Measurements from ENCODE around the gene NUP214.
A peak's percentile ranks its signal among the peaks of the same experiment; 100 is the strongest.
"Not testable (repeated sequence)": the region's sequence is repeated elsewhere in the genome, so short reads cannot be mapped to it uniquely, and the experiment has no call there.

The NUP214 gene

GRCh38 chr9:131204285-131204684, 78.9 kb downstream of the NUP214 start:
- H3K9me3 Mint-ChIP-seq: no peaks in the 10 kb centered on the region
- DNase-seq (ENCODE audit: low spot score in 2 of 2) (no peak), ATAC-seq (no peak)
- H3K4me3 Mint-ChIP-seq: no peak overlapping the region
- H3K4me1 Mint-ChIP-seq: no peaks in the 10 kb centered on the region
- H3K36me3 Mint-ChIP-seq: peaks cover 88% of the 10 kb centered on the region
- H3K27ac Mint-ChIP-seq: peak overlapping the region; percentile 3

- no peak for ATAC-seq
- H3K36me3 Mint-ChIP-seq: peaks cover 86% of the 10 kb centered on the region
Measured at GRCh38 chr9:131206495-131206894, 81.1 kb downstream of the NUP214 start.

GRCh38 chr9:131211920-131212319, 86.5 kb downstream of the NUP214 start:
- H3K9me3 Mint-ChIP-seq: peaks cover 11% of the 10 kb centered on the region
- not testable (repeated sequence) for H3K4me1 Mint-ChIP-seq; H3K4me3 Mint-ChIP-seq; ATAC-seq; DNase-seq (ENCODE audit: low spot score in 2 of 2); H3K27ac Mint-ChIP-seq
- peaks cover 69% of the 10 kb centered on the region for H3K36me3 Mint-ChIP-seq

More at GRCh38 chr9:131206495-131206894, 81.1 kb downstream of the NUP214 start:
- H3K4me1 Mint-ChIP-seq: no peaks in the 10 kb centered on the region
- no peak overlapping the region for H3K4me3 Mint-ChIP-seq
- no peak overlapping the region for H3K27ac Mint-ChIP-seq
- no peak for DNase-seq (ENCODE audit: low spot score in 2 of 2)
- H3K9me3 Mint-ChIP-seq: peaks cover 5% of the 10 kb centered on the region

- Mint-ChIP-seq H3K36me3 (peaks cover 57% of the 10 kb centered on the region), H3K4me1 (peaks cover 9% of the 10 kb centered on the region), H3K4me3 (no peak overlapping the region), H3K9me3 (peaks cover 11% of the 10 kb centered on the region), H3K27ac (no peak overlapping the region)
- DNase-seq (ENCODE audit: low spot score in 2 of 2): no peak
- no peak for ATAC-seq
Measured at GRCh38 chr9:131214286-131214856, 89.0 kb downstream of the NUP214 start.

- Mint-ChIP-seq H3K4me3 (no peak overlapping the region), H3K27ac (no peak overlapping the region), H3K4me1 (peaks cover 9% of the 10 kb centered on the region)
Measured at GRCh38 chr9:131214876-131215275, 89.5 kb downstream of the NUP214 start.

GRCh38 chr9:131216806-131217205, 91.4 kb downstream of the NUP214 start:
- DNase-seq (ENCODE audit: low spot score in 2 of 2) (no peak), ATAC-seq (no peak)
- Mint-ChIP-seq H3K36me3 (peaks cover 36% of the 10 kb centered on the region), H3K4me3 (no peak overlapping the region), H3K9me3 (peaks cover 4% of the 10 kb centered on the region), H3K27ac (no peak overlapping the region), H3K4me1 (peaks cover 9% of the 10 kb centered on the region)

More at GRCh38 chr9:131214876-131215275, 89.5 kb downstream of the NUP214 start:
- Mint-ChIP-seq H3K9me3 (peaks cover 11% of the 10 kb centered on the region), H3K36me3 (peaks cover 52% of the 10 kb centered on the region)
- no peak for DNase-seq (ENCODE audit: low spot score in 2 of 2)
- no peak for ATAC-seq

- DNase-seq (ENCODE audit: low spot score in 2 of 2) (no peak), ATAC-seq (no peak)
- Mint-ChIP-seq H3K4me1 (peaks cover 9% of the 10 kb centered on the region), H3K4me3 (no peak overlapping the region), H3K27ac (no peak overlapping the region), H3K9me3 (no peaks in the 10 kb centered on the region), H3K36me3 (peaks cover 36% of the 10 kb centered on the region)
Measured at GRCh38 chr9:131217331-131218031, 92.1 kb downstream of the NUP214 start.

- Mint-ChIP-seq H3K36me3 (peaks cover 43% of the 10 kb centered on the region), H3K4me1 (peaks cover 8% of the 10 kb centered on the region), H3K27ac (no peak overlapping the region), H3K4me3 (no peak overlapping the region), H3K9me3 (no peaks in the 10 kb centered on the region)
- ATAC-seq: no peak
- no peak for DNase-seq (ENCODE audit: low spot score in 2 of 2)
Measured at GRCh38 chr9:131218370-131218769, 93.0 kb downstream of the NUP214 start.

GRCh38 chr9:131220485-131220884, 95.1 kb downstream of the NUP214 start:
- no peak for ATAC-seq
- Mint-ChIP-seq H3K36me3 (peaks cover 51% of the 10 kb centered on the region), H3K4me3 (no peak overlapping the region), H3K4me1 (peaks cover under 1% of the 10 kb centered on the region), H3K9me3 (no peaks in the 10 kb centered on the region), H3K27ac (peak overlapping the region; percentile 10)
- no peak for DNase-seq (ENCODE audit: low spot score in 2 of 2)

- H3K4me3 Mint-ChIP-seq: no peak overlapping the region
- peaks cover 41% of the 10 kb centered on the region for H3K36me3 Mint-ChIP-seq
- DNase-seq (ENCODE audit: low spot score in 2 of 2) (no peak), ATAC-seq (no peak)
- no peaks in the 10 kb centered on the region for H3K9me3 Mint-ChIP-seq
- peaks cover 5% of the 10 kb centered on the region for H3K4me1 Mint-ChIP-seq
- no peak overlapping the region for H3K27ac Mint-ChIP-seq
Measured at GRCh38 chr9:131222460-131222859, 97.1 kb downstream of the NUP214 start.

GRCh38 chr9:131226226-131226625, 100.8 kb downstream of the NUP214 start:
- no peak overlapping the region for H3K27ac Mint-ChIP-seq
- H3K9me3 Mint-ChIP-seq: no peaks in the 10 kb centered on the region
- H3K4me3 Mint-ChIP-seq: no peak overlapping the region
- H3K4me1 Mint-ChIP-seq: peaks cover 9% of the 10 kb centered on the region
- H3K36me3 Mint-ChIP-seq: peaks cover 70% of the 10 kb centered on the region
- ATAC-seq (no peak), DNase-seq (ENCODE audit: low spot score in 2 of 2) (no peak)

- H3K4me1 Mint-ChIP-seq: peaks cover 11% of the 10 kb centered on the region
- no peaks in the 10 kb centered on the region for H3K9me3 Mint-ChIP-seq
- H3K27ac Mint-ChIP-seq: peak overlapping the region; percentile 20
- H3K4me3 Mint-ChIP-seq: no peak overlapping the region
- ATAC-seq (no peak), DNase-seq (ENCODE audit: low spot score in 2 of 2) (no peak)
- H3K36me3 Mint-ChIP-seq: peaks cover 81% of the 10 kb centered on the region
Measured at GRCh38 chr9:131227112-131227958, 101.9 kb downstream of the NUP214 start.

GRCh38 chr9:131227959-131228460, 102.6 kb downstream of the NUP214 start:
- Mint-ChIP-seq H3K36me3 (peaks cover 80% of the 10 kb centered on the region), H3K27ac (peak overlapping the region; percentile 20), H3K9me3 (no peaks in the 10 kb centered on the region), H3K4me1 (peaks cover 13% of the 10 kb centered on the region), H3K4me3 (no peak overlapping the region)
- ATAC-seq: no peak
- DNase-seq (ENCODE audit: low spot score in 2 of 2): no peak

GRCh38 chr9:131228988-131229387, 103.6 kb downstream of the NUP214 start:
- Mint-ChIP-seq H3K4me3 (no peak overlapping the region), H3K36me3 (peaks cover 78% of the 10 kb centered on the region), H3K4me1 (peaks cover 23% of the 10 kb centered on the region), H3K9me3 (no peaks in the 10 kb centered on the region), H3K27ac (peak overlapping the region; percentile 65)
- DNase-seq (ENCODE audit: low spot score in 2 of 2) (no peak), ATAC-seq (no peak)

- peak overlapping the region; percentile 97 for H3K27ac Mint-ChIP-seq
- H3K4me3 Mint-ChIP-seq: peak overlapping the region; percentile 57
- H3K4me1 Mint-ChIP-seq: peaks cover 40% of the 10 kb centered on the region
- peak; percentile 47 for ATAC-seq
- DNase-seq (ENCODE audit: low spot score in 2 of 2): no peak
- no peaks in the 10 kb centered on the region for H3K9me3 Mint-ChIP-seq
- H3K36me3 Mint-ChIP-seq: peaks cover 64% of the 10 kb centered on the region
Measured at GRCh38 chr9:131233556-131233955, 108.2 kb downstream of the NUP214 start.
